NOMO-1 treated with DMSO at 0.1 percent for 48 hours (cell line): Measurements from ENCODE around the gene LPO.

Experiments
- DNase-seq: peaks from one replicate; lab custom pipeline; 2025; ENCODE audit not compliant: unreplicated experiment; lab: John Stamatoyannopoulos, UW

LPO gene

DNA sequence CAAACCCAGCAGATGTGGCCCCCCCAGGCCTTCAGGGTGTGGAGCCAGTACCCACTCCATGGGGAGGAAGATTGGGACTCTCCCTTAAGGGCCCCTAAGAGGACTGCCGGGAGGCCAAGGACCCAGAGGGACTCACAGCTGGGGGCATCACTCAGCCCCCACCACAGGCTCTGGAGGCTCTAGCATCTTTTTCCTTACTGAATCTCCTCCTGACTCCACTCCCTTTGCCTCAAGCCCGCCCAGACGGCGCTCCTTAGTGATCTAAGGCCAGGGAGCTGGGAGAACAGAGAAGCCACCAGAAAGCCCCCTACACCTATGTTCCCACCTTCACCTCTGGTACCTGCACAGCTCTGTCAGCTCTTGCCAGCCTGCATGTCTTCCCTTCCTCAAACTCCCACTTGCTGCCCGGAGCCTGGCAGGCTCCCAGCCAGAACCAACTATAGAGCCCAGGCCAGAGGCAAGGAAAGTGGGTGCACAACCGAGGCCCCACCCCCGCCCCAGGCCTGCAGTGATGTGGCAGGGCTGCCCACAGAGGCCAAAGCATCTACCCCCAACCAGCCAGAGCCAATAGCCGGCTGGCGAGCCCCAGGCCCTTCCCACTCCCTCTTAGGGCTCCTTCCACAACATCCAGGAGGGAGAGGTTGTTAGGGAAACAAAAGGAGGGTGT is 64.7 kb downstream of the LPO start:
- DNase-seq: no peak

DNA sequence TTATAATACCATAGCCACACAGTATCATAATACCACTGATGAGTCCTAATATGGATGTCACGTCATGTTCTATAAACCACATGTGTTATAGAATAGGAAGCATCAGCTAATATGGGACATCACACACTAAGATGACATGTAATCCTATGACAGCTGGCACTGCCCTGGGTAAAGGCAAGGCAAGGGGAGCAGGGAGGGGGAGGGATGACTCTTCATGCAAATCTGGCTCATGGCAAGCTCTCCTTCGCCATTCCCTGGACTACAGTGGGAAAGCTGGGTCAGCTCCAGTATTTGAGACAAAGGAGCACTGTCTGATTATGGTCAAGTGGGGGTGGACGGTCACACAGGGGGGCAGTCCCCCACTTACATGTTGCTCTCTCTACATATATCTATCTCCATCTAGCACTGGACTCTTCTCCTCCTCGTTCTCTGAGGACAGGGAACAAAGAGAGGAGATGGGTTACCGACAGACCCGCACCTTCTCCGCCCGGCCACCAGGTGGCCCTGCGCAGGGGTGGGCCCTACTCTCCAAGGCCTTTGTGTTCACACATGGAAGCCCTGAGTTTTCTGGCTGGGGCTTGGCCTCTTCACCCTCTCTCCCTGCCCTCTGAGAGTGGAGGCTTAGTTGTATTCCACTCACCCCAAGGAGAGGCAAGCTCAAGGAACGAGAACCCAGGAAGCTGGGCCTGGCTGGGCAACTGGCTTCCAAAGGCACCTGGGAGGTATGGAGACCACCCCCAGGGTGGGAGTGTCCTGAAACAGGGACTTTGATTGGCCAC is 65.8 kb downstream of the LPO start:
- DNase-seq: peak; percentile 65

DNA sequence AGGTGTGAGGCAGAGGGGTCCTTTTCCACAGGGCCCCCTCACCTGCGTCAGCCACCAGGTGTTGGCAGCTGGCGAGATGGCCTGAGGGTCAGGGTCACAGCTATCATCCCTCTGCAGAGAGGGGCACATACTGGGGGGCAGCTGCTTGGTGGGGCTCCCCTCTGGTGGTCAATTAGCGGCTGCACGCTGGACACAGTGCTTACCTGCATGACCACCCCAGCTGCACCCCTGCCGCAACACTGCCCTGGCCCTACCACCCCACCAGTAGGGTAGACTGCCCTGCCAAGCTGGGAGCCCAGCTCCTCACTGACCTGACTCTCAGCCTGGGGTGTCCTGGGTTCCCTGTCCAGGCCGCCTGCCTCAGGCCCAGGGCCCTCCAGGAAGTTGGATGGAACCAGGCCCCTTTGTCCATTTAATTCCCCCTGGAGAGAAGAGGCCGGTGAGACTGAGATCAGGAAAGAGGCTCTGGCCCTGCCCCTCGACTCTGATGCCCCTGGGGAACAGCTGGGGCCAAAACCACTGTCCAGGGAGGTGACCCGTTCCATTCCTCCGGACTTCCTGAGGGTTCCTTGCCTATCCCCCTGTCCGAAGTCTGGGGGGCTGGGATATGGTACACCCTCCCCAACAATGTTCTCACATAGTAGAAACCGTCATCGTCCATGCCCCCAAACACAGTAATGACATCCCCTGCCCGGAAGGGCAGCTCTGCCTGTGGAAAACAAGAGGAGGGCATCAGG is 66.5 kb downstream of the LPO start:
- DNase-seq: no peak

DNA sequence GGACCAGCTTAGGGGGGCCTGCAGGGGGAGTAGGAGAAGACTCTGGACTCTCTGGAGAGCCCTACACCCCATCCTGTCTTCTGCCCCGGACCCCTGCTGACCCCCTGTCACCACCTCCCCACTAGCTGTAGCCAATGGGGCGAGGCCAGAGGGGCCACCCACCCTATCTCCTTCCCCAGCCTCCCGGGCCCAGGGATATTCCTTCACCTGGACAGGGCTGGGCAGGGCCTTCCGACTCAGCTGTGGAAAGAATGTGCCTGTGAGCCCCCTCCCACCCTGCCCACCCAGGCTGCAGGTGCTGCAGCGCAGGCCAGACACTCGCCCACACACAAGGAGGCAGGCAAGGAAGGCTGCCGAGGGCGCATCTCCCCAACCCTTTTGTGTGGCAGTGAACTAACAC is 67.2 kb downstream of the LPO start:
- no peak for DNase-seq

DNA sequence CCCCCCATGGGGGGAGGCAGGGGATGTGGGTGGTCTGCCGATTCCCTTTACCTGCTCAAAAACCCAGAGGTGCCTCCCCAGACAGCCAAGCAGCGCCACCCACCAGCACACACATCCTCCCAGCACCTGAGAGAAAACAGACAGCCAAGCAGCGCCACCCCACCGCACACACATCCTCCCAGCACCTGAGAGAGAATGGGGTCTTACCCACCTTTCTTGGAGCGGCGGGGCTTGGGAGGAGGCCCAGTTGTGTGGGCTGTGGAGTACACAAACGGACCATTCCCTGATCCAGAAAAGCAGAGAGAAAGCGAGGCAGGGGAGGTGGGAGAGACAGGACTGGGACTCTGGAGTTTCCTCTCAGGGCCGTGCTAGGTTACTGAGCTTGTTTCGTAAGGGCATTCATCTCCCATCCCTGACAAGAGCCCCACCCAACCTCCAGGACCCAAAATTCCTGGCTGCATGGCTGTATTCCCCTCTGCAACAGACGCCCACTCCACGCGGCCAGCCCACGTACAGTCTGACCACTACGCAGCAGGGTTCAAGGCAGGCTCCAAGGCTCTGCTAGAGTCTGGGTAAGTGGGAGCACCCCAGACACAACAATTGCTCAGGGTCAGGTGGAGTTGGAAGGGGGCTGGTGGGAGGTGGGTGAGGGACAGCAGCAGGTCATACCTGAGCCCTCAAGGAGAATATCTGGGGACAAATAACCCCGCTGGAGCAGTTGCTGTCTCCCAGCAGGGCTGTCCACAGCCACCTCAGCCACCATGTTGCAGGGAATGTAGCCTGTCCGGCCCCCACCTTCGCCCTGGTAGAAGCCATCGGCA is 68.0 kb downstream of the LPO start:
- DNase-seq: no peak

DNA sequence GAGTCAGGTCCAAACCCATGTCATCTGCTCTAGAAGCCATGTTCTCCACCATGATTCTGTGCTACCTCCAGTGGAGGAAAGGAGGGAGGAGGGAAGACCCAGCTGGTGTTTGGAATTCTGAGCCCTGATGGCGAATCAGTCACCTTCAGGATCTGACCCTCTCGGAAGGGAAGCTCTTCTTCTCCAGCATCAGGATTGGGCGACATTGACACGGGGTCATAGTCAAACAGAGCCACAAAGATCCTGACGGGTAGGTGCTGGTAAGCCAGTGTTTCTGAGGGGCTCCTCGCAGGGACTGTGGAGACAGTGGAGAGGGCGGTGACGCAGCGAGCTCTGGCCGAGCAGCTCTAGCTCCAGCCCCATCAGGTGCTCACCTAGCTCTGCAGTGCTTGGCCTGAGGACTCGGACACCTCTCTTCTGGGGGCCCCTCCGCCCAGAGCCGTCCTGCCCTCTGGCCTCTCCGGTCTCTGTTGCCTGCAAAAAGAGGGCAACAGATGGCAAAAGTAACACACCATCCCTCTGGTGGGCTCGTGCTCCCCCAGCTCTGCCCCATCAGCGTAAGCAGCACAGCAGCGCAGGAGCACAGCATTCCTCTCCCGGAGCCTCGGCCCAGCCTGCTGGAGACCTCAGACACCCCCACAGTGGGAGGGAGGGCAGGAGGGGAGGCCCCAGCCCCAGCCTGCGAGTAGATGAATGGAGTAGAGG is 69.2 kb downstream of the LPO start:
- DNase-seq: no peak

DNA sequence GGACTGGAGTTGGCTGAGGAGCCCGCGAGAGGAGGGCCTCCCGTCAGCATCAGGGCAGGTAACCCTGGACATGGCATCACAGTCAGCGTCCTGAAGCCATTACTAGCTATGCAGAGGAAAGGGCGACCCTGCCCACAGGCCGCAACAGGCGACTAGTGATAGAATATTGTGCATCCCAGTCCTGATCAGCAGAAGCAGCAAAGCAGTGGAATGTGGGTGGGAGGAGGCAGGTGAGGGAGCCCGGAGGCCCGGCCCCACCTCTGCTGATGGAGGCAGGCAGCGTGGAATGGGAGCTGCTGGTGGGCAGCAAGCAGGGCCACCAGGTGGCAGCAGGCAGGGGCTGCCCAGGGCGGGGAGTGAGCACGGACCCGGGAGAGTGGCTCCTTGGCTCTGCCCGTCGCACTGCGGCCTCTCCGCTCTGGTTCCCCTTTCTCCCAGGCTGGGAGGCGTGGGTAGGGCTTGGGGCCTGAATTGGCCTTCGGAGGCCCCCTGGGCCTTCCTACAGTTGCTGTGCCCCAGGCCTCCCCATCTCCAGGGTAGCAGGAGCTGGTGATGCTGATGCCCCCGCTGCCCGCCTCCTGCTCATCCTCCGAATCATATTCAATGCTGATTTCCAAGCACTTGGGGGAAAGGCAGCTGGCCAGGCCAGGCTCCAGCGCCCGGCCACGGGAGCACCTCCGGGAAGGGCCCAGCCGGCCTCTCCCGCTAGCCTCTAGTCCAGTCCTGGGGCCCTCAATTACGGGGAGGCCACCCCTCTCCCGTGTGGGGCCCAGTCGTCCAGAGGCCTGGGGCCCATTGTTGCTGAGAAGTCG is 70.0 kb downstream of the LPO start:
- DNase-seq: no peak

DNA sequence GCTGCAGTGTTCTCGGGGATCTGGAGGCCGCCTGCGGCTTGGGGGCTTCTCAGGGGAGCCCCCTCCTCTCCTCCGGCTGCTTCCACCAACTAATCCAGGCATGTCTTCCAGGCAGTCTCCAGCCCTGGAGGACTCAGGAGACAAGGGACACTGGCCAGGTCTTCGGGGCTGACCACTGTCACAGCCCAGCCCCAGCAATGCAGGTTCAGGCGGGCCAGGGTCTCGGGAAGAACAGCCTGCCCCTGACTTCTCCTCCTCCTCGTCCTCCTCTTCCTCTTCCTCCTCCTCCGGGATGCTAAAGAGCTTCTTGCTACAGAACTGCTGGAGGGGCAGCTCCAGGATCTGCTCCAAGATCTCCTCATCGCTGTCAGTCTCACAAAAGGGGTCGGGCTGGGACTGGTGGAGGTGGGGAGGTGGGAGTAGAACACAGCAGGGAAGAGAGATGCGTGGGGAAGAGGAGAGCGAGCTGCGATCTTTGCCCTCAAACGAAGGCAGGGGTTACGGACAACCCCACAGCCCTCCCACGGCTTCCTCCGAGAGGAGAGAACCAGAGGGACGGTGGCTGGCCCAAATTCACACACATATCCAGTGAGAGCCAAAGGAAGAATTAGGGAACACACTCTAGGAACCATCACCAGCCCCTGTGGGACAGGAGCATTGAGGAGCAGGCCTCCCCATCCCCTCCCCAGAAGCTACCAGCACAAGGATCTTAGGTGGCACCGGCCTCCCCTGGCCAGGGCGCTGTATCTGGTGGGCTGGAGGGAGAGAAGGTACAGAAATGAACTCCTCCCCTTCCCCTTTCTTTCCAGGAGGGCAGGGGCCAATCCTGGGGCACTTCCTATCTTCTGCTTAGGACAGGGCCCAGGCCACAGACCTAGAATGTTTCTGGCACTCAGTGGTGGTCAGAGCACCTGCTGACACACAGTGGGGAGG is 70.9 kb downstream of the LPO start:
- no peak for DNase-seq

DNA sequence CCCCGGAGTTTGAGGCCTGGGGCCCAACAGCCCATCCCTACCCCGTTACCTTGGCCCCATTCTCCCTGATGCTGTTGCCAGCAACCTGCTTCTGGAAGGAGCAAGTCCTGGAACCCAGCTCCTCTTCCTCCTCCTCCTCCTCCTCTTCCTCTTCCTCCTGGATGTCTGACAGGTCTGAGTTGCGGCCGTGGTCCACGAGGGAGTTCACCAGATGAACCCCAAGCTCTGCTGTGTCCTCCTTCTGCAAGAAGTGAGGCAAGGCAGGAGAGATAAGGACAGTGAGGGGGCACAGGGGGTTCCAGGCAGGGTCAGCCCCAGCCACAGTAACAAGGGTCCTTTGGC is 71.5 kb downstream of the LPO start:
- DNase-seq: no peak

DNA sequence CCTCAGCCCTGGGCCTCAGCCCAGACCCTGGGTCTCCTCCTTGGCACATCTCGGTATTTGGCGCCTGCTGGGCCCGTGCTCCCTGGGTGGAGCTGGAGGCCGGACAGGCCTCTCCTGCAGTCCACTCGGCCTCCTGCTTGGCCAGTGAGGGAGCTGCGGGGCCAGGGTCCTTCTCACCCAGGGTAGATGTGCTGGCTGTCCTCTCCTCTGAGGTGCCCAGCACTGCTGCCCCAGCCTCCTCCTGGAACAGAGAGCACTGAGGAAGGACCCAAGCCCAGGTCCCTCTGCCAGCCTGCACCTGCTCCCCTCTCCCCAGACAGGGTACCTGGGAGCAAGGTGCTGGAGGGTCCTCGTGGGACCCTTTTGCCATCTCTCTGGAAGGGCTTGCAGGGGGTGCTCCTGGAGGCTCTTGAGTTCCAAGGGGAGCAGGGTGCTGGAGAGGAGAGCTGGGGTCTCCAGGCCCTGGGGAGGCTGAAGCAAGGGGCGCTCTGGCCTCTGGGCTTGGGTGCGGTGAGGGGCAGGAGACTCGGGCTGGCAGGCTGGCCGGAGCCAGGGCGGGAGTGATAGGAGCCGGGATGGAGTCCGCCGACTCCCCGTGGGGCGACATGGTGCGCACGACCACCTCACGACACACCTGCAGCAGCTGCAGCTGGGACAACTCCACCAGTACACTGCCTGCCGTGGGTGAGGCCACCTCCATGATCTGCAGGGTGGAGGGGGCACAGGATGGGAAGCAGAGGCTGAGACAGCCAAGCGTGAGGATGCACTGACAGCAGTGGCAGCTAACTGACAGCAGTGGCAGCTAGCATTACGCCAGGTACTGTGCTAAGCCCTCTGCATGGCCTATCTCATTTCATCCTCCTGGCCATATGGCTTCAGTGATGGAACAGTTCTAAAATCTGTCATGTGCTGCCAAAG is 72.4 kb downstream of the LPO start:
- no peak for DNase-seq

DNA sequence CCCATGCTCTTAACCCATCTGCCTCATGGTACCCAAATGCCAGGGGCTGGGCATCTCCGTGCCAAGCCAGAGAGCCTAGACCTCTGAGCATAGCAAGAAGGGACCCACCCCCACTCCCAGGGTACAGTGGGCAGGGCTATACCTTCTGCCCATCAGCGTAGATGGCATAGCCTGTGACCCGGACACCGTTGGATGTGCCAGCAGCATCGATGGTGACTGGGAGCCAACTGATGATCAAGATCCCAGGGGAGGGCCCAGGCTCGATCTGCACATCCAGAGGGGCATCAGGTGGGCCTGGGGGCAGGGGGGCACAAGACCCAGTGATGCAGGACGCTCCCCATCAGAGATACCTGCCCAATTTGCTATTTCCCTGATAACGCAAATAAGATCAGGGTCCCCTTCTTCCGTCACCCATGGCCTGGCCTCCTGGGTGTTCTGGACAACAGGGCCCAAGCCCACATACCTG is 73.1 kb downstream of the LPO start:
- no peak for DNase-seq

DNA sequence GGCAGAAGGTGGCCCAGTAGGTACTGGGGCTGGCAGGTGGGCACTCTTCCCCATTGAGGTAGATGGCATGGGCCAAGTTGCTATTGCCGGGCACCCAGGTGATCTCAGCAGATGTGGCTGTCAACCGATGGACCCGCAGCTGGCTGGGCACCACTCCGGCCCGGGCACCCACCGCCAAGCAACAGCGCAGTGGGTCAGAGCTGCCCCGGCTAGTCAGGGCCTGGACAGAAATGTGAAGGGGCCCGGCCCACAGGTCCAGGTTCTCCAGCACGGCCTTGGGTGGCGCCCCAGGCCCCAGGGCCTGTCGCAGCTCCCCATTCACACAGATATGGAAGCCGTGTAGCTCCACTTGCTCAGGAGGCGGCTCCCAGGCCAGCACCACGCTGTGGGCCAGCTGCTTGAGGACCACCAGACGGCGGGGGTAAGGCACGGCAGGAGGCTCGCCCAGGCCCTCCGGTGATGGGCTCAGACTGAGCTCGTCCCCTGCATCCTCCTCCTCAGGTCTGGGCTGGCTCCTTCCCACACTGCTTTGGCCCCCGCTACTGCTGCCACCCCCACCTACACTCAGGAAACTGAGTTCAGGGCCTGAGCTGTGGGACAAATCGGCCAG is 73.7 kb downstream of the LPO start:
- no peak for DNase-seq

DNA sequence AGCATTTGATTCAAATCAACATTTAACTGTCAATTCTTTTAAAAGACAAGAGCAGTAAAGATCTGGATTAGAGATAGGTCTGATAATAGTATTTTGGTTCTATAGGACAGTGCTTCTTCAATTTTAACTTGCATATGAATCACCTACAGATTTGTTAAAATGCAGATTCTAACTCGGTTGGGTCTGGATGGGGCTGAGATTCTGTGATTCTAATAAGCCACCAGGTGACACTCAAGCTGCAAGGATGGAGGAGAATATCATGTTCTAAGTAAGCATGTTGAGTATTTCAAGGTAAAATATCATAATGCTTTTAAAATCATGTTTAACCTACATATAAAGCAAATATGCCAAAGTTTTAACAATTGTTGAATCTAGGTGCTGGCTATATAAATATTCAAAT is 74.4 kb downstream of the LPO start:
- no peak for DNase-seq

DNA sequence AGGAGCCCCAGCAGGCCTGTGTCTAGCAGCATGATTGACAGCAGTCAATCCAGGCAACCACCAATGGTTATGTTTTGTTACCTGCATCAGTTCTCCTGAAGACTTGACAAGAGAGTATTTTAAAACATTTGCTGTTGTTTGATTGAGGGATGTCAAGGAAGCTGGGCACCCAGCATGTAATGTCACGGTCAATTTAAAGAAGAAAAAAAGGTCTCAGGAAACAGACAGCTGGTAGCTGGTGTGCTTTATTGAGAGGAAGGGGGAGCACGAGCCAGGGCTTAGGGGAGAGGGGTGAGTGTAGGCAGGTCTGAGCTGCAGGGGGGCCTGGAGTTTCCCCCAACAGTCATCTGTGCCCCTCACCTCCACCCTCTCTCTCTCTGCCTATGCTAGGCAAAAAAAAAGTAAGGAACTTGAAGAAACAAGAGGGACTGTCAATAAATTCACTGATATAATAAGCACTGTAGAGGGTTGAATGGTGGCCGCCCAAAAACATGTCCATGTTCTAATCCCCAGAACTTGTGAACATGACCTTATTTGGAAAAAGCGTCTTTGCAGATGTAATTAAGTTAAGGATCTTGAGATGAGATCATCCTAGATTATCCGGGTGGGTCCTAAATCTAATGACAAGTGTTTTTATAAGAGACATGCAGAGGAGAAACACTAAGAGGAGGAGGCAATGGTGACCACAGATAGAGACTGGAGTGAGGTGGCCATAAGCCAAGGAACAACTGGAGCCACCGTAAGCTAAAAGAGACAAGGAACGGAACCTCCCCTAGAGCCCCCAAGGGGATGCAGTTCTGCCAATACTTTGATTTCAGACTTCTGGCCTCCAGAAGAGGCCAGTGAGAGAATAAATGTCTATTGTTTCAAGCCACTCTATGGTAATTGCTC is 75.7 kb downstream of the LPO start:
- no peak for DNase-seq

DNA sequence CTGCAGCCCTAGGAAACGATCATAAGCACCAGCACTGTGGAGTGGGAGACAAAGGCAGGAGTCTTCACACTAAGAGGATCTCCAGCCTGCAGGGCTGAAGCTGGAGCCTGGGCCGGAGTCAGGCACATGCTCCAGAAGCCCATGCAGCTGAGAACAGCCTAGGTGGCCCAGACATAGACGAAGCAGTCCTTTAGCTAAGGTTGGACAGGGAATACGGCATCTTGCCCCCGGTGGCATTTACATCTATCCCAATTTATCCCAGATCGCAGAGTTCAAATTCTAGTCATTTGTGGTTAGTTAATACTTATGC is 76.3 kb downstream of the LPO start:
- DNase-seq: no peak

DNA sequence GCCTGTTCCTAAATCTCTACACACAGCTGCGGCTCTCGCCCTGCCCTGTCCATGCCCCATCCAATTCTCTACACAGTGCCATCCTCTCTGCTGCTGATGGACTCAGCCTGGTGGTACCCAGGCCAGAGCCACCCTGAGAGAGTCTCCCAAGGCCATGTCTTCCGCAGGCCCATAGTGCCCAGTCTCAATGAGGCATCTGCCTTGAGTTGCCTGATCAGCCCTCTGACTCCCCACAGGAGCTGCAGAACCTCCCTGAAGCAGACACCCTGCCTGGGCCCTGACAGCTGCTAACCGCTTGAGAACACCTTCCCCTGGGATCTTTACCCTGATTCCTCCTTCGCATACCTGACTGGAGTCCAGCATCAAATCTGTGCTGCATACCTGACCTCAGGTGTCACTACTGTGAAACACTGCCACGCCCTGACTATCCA is 76.9 kb downstream of the LPO start:
- no peak for DNase-seq
